GM18907 (cell line): ENCODE data around the gene TMEM114.
A peak's percentile ranks its signal among the peaks of the same experiment; 100 is the strongest.

Experiments
- ATAC-seq: cut with Tn5 transposase; IDR thresholded peaks from one replicate; pipeline ENCODE4 v1.9.1; 2021; ENCODE audit warnings: mild to moderate bottlenecking, moderate library complexity; ENCODE audit not compliant: unreplicated experiment

The TMEM114 gene

DNA sequence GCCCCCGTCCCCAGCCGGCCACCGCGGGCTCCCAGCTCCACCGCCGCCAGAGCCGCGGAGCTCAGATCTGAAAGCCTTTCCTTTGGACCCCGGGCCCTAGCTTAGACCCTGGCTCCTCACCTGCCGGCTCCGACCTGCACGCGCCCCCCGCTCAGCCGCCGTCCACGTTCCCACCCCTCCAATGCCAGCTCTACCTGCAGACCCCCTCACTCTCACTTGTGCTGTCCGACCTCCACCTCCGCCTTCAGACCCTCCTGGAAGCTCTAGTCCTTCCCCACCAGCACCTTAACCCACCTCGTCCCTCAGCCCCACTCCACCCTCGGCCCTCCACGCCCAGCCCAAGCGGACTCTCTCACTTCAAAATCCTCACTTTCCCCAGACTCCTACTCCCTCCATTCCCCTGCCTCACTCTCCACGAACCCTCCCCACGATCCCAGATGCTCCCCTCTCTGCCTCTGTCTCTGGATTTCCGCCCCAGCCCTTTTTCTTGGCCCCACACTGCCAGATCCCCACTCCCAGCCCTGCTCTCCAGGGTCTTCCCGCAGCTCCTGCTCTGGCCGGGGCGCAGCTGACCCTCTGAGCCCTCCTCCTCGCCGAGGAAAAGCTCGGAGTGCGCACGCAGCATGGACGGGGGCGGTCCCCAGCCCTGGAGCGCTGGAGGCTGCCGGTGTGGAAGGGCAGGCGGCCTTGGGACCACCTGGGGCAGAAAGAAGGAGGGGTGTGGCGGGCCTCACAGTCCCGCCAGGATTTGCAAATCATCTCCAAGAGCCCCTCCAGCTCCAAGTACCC lies at the start of gene TMEM114:
TSS of gene TMEM114 (minus strand) at position 612 of the 789 bp plus-strand sequence. CDS start 673 bp downstream, outside the sequence.
- ATAC-seq: no peak

GRCh38 chr16:8639694-8640093 lies 49.4 kb upstream of the TMEM114 start:
- no peak for ATAC-seq

- no peak for ATAC-seq
Measured at GRCh38 chr16:8634991-8635736, 44.9 kb upstream of the TMEM114 start.

DNA sequence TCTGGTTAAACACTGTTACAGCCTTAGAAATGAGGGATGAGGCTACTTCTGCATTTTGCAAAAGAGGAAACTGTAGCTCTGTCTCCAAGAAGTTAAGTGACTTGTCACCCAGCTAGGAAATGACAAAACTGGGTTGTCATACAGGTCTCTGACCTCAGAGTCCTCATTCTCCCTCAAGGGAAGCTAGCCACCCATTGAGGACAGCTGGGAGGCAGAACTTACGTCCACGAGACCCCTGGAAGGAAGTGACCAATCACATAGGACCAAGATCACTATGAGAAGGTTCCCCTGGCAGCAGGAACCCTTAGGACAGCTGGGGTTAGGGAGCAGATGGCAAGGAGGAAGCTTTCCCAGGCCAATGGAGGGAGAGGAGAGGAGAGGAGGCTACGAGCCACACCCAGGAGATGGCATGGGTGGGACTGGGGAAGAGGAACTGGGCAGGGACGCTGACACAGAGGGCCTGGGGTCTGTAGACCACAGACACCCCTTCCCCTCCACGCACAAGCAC lies 42.4 kb upstream of the TMEM114 start:
- ATAC-seq: no peak

GRCh38 chr16:8631818-8632465 lies 41.6 kb upstream of the TMEM114 start:
- no peak for ATAC-seq

DNA sequence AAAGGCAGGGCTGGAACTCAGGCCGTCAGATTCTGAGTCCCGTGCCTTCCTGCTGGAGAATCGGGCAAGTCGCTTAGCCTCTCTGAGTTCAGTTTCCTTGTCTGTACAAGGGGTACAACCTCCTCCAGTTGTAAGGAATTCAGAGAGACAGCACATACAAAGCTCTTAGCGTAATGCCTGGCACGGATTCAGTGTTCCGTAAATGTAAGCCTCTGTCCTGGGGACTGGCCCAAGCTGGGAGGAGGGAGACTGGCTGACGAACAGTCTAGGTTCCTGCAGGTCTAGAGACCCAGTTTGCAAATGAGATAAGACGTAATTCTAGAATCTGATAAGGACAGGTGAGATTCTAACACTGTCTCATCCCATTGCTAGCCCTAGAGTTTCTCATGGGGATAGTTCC lies 41.1 kb upstream of the TMEM114 start:
- no peak for ATAC-seq

- no peak for ATAC-seq
Measured at GRCh38 chr16:8630255-8630953, 40.1 kb upstream of the TMEM114 start.

DNA sequence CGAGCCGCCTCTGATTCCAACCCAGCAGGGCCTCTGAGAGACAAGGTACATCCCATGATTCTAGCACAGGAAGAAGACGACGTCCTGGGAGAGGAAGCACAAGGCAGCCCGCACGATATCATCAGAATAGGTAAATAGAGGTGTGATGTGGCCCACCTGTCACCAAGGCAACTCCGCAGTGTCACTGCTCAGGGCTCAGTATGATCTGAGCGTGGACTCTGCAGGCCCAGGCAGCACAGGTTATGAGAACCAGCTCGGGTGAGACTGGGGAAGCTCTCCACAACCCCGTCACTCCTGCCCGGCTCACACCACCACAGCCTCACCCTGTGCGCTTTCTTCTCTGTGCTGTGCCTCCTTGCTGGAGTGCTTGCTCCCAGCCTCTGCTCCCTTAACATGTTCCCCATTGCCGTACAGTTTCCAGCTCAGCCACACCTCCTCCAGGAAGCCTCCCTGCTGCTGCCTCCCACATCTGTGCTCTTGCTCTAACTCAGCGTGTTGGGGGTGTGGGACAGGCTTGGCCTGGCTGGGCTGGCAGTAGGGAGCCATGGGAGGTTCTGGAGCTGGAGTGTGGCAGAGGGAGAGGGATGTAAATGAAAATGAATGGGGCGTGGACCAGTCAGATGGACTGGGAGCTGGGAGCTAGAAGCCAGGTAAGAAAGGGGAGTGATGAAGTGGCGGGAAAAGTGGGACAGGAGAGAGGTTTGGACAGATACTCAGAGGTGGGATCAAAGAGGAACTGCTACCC lies 38.8 kb upstream of the TMEM114 start:
- no peak for ATAC-seq

DNA sequence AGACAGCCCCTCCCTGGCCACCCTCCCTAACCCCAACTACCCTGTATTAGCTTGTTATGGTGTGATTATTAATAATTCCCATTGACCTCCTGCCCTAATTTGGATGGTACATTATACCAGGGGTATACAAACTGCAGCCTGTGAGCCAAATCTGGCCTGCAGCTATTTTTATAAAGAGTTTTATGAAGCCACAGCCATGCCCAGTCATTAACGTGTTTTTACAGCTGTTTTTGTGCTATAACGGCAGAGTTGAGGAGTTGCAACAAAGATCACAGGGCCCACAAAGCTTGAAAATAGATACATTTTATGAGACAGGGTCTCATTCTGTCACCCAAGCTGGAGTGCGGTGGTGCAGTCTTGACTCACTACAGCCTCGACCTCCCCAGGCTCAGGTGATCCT lies 37.1 kb upstream of the TMEM114 start:
- no peak for ATAC-seq

DNA sequence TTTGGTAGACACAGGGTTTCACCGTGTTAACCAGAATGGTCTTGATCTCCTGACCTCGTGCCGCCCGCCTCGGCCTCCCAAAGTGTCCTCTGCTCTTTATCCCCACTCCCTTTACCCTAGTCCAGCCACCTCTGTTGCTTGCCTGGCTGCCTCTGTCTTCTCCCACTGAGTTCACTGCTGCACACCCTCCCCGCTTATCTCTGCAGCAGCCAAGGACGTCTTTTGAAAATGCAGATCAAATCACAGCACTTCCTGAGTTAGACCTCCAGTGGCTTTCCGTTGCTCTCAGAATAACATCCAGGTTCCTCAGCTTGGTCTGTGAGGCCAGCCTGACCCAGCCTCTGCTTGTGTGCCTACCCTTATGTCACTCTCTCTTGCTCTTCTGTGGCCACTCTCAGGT lies 36.6 kb upstream of the TMEM114 start:
- ATAC-seq: no peak

DNA sequence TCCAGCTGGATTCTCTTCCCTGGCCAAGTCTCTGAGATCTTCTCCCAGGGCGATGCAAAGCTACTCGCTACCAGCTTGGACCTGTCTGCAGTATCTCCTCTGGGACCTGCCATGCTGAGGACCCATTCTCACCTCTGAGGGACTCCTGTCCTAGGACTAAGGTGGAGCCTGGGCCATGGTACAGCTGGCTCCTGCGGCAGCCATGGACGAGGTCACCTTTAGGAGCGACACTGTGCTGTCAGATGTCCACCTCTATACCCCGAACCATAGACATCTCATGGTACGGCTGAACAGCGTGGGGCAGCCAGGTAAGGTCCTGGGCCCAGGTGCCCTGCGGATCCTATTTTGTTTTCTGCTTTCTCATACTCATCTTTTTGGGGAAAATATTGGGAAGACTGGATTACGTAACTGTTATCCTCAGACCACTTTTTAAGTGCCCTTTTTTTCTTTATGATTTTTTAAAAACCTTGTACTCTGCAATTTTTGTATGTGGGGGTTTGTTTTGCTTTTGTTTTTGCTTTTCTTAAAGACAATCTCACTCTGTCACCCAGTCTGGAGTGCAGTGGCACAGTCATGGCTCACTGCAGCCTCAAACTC lies 35.3 kb upstream of the TMEM114 start:
- no peak for ATAC-seq

DNA sequence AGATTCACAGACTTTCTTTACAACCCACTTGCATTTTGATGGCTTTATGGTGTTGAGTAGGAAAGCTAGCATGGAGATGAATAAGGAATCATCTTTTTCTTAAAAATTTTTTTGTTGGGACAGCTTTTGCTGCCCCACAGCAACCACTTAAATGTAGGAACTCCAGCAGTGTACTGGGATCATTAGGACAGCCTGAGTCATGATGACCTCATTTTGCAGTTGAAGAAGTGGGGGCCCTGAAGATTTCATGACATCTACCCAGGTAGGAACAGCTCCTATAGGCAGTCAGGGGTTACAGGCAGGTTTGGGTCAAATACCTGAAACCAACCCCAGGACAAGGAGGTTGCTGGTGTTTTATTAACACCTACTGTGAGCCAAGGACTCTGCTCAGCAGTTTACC lies 33.3 kb upstream of the TMEM114 start:
- ATAC-seq: no peak

GRCh38 chr16:8622315-8622656 lies 32.0 kb upstream of the TMEM114 start:
- peak; percentile 11 for ATAC-seq

DNA sequence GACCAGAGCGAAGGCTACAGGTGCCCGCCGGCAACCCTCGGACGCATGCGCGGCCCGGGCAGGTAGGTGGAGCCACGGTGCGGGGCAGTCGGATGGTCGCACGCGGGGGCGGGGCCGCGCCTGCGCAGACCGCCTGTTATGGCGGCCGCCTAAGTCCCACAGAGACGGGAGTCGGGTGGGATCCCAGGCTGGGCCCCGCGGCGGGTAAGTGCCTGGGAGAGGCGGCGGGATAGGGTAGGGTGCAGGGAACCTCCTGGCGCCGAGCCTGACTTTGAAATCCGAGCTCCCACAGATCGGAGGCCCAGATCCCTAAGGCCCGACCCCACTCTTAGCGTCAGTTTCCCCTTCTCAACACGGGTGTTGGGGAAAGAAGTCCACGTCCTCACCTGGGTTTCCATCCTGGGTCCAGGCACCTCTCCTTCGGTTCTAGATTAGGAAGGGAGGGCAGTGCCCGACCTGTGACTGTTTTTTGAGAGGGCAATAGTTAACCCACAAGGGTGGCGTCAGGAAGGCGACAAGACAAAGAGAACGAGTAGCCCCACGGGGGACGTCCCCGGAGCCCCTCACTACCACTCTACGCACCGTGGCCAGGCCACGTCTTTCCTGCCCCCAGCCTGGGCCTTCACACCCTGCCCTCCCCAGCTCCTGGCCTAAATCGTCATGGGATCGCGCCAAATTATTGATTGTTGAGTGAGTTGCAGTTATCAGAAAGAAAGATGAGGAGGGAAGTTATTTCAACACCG lies 31.4 kb upstream of the TMEM114 start, which contains the start of gene METTL22:
TSS of gene METTL22 (plus strand) at position 127 of the 743 bp plus-strand sequence. CDS start 3,968 bp downstream, outside the sequence.
- ATAC-seq: peak; percentile 78

GRCh38 chr16:8621222-8621571 lies 30.9 kb upstream of the TMEM114 start:
- no peak for ATAC-seq

- ATAC-seq: no peak
Measured at GRCh38 chr16:8620535-8620934, 30.2 kb upstream of the TMEM114 start.

GRCh38 chr16:8619671-8620370 lies 29.5 kb upstream of the TMEM114 start:
- ATAC-seq: no peak

GRCh38 chr16:8614435-8615029 lies 24.2 kb upstream of the TMEM114 start:
- ATAC-seq: no peak
